ENCODE data around the gene PSD2.

Gene PSD2

DNA sequence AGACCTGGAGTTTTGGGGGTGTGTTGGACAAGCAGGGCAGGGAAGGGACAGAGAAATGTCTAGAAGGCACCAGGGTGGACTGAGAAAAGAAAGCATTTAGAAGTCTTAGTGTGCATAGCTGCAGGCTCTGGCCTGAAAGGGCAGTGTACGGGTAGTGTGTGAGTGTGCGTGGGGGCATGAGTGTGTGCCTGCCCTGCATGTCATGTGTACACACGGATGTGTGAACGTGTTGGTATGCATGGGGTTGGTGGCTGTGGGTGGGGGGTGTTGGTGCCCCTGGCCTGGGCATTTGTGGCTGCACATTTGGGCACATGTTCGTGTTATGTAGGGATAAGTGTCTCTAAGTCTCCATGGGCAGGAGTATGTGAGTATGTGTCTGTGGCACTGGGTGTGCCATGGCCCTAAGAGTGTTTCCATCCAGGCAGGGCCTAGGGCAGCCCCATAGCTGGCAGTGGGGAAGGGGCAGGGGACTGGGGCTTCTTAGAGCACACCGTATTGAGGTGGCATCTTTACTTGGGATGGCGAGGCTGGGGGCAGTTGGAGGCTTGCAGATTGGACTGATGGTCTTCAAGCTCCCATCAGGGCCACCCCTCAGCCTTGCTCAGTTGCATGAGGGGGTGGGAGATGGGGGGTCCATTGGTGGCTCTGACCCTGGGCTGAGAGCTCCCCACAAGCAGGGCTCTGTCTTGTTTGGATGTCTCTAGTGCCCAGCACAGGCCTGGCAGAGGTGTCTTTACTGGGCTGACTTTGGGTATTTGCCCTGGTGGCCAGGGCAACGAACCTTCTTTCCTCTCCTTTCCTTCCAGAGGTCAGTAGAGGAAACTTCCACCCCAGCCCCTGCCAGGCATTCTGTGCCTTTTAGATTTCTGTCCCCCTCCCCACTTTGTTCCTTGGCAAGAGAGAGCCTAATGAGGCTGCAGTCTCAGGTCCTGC, 15.0 kb downstream of the PSD2 start:
- no peak for DNase-seq (ENCODE audit: low read depth in 2 of 2)

- no peak for DNase-seq (ENCODE audit: low read depth in 2 of 2)
These were observed 15.6 kb downstream of the PSD2 start for GRCh38 chr5:139811274-139811607.

DNA sequence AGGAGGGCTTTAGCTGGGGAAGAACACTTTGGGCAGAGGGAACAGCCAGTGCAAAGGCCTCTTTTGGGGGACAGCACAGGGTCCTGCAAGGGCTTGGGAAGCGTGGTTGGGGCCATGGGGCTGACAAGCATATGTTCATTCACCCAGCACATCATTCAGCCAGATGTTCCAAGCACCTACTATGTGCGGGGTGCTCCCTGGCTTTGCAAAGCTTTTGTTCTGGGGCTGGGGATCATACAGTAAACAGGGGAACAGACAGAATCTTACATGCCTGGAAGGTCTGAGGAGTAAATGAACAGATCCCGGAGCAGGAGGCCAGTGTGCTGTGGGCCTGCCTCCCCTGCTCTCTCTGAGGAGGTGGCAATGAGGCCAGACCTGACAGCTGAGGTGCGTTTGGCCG, 16.7 kb downstream of the PSD2 start:
- no peak for DNase-seq (ENCODE audit: low read depth in 2 of 2)

GRCh38 chr5:139812836-139813805, 17.5 kb downstream of the PSD2 start:
- no peak for DNase-seq (ENCODE audit: low read depth in 2 of 2)

DNA sequence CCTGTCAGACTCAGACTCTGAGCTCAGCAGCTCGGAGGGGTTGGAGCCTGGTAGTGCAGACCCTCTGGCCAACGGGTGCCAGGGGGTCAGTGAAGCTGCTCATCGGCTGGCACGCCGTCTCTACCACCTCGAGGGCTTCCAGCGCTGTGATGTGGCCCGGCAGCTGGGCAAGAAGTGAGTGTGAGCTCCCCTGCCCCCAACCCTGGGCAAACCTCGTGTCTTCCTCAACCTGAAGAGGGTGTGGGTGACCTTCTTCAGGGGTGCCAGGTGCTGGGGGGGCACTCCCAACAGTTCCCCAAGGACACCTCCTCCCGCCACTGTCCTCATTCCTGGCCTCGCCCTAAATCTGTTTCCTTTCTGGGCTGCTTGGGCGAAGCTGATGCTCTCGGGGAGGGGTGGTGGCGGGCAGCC, 18.6 kb downstream of the PSD2 start:
- no peak for DNase-seq (ENCODE audit: low read depth in 2 of 2)

- no peak for DNase-seq (ENCODE audit: low read depth in 2 of 2)
These were observed 19.2 kb downstream of the PSD2 start for GRCh38 chr5:139814704-139815280.

GRCh38 chr5:139816566-139816965, 21.0 kb downstream of the PSD2 start:
- no peak for DNase-seq (ENCODE audit: low read depth in 2 of 2)

DNA sequence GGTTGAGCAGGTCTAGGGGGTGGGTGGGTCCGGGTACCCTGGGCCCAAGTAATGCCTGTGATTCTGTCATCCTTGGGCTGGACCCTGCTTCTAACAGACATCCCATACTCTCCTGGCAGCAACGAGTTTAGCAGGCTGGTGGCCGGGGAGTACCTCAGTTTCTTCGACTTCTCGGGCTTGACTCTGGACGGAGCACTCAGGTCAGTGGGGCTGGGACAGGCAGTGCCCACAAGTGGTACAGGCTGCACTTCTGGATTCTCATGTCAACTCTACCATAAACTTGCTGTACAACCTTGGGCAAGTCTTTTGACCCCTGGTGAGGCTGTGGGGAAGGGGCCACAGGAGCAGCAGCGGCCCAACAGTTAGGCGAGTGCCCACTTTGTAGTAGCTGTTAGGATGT, 21.8 kb downstream of the PSD2 start:
- no peak for DNase-seq (ENCODE audit: low read depth in 2 of 2)

- DNase-seq (ENCODE audit: low read depth in 2 of 2): no peak
These were observed 22.4 kb downstream of the PSD2 start for GRCh38 chr5:139817970-139818369.

DNA sequence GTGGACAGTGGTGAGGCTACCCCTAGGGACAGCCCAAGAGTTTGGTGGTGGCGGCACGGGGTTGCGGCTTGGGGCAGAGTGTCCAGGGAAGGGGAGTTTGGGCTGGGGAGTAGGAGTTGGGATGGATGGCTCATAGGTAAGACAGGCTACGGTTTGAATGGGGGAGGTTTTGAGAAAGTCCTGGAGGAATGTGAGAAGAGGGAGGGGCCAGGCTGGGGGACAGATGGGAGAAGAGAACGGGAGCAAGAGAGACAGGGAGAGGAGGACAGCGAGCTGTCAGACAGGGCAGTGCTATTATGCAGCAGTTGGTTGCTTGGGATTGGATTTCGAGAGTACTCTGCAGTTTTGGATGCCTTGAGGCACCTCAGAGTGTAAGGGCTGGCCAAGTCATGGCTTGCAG, 24.5 kb downstream of the PSD2 start:
- DNase-seq (ENCODE audit: low read depth in 2 of 2): no peak

- no peak for DNase-seq (ENCODE audit: low read depth in 2 of 2)
These were observed 25.0 kb downstream of the PSD2 start for GRCh38 chr5:139820606-139821005.

- no peak for DNase-seq (ENCODE audit: low read depth in 2 of 2)
These were observed 26.4 kb downstream of the PSD2 start for GRCh38 chr5:139821806-139822552.

GRCh38 chr5:139822553-139823425, 27.2 kb downstream of the PSD2 start:
- no peak for DNase-seq (ENCODE audit: low read depth in 2 of 2)

DNA sequence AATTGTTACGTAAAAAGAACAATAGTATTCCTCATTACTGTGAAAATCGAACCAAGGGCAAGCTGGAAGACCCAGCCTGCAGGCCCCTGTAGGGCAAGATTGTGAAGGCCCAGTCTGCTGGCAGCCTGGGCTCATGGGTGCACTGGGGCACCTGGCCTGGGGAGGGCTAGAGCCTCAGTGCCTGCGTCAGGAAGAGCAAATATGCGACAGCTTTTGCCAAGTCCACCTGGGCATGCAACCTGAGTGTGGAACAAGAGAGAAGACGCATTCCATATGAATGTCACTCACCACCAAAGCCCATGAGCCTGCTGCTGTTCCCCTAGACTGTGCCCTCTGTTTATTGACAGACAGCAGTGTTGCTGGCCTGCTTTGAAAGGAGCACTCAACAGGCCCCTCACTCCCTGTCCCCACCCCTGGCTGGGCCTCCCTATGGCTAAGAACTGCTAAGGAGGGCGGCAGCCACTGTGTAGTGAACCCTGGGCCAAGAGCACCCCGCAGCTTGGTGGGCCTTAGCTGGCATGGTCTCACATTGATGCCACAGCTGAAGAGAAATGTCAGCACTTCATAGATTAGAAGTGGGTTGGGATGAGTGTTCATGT, 28.2 kb downstream of the PSD2 start:
- no peak for DNase-seq (ENCODE audit: low read depth in 2 of 2)

GRCh38 chr5:139825690-139826089, 30.1 kb downstream of the PSD2 start:
- DNase-seq (ENCODE audit: low read depth in 2 of 2): no peak

DNA sequence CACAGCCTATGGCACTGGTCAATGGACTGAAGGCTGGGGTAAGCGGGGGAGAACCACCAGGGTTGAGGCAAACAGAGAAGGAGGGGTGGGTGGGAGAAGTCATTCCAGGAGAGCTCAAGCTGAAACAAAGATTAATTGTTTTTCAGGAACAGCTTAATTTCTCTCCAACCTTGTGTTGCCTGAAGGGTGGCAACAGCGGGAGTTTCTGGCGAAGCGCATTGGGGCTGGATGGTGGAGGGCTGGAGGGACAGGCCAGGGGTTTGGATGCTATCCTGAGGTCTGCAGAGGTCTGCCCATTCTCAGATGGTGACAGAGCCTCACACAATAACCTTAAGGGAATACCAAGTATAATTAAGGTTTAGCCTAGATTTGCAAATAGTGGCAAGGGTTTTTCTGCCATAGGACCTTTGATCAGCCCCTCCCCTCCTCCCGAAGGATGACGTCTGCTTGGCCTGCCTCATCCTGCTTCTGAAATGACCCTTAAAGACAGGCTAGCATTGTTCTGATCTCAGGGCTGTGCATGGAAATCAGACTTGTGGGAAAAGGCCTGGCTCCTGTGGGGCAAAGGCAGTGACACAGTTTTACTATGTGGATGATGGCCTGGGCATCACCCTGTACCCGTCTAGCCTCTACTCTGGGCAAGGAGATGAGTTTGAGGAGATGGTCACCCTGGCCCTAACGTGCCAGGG, 32.7 kb downstream of the PSD2 start:
- DNase-seq (ENCODE audit: low read depth in 2 of 2): no peak

DNA sequence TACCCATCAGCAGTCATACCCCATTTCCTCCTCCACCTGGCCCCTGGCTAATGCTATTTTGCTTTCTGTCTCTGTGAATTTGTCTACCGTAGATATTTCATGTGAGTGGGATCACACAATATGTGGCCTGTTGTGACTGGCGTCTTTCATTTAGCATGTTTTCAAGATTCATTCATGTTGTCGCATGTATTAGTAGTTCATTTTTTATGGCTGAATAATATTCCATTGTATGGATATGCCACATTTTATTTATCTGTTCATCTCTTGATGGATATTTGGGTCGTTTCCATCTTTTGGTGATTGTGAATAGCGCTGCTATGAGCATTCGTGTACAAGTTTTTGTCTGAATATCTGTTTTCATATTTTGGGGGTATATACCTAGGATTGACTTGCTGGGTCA, 33.9 kb downstream of the PSD2 start:
- DNase-seq (ENCODE audit: low read depth in 2 of 2): no peak

GRCh38 chr5:139831624-139832023, 36.0 kb downstream of the PSD2 start:
- no peak for DNase-seq (ENCODE audit: low read depth in 2 of 2)

DNA sequence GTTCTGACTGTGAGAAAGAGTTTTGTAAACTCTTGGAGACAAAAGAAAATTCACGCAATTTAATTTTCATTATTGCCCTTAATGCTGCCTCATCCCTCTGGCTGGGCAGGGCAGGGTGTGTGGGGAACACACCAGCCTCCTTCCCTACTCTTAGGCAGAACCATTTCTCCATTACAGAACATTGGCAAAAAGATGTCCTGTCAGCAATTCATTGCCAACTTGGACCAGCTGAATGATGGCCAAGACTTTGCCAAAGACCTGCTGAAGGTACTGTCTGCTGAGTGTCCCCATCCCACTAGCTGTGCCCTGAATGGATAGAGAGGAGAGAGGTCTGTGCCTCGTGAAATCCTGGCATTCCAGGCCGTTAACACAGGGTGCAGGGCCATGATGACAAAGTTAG, 37.9 kb downstream of the PSD2 start:
- no peak for DNase-seq (ENCODE audit: low read depth in 2 of 2)

DNA sequence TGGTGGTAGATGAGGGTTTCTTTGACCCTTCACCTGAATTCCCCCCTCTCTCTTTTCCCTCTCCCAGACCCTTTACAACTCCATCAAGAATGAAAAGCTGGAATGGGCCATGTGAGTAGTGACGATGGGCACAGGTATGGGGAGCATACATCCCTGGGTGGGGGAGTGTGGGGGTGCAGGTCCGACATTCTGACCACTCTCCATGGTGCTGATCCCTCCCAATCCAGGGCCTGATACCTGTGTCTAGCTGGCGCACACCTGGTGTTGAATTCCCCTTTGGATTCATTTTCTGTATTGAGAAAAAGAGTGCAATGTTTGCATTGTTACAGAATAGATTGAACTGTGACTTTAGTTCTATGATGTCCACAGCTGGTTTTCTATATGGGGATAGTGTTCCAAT, 40.0 kb downstream of the PSD2 start:
- no peak for DNase-seq (ENCODE audit: low read depth in 2 of 2)

Measured in stimulated activated CD4-positive, alpha-beta T cell treated with anti-CD3 and anti-CD28 coated beads, Interleukin-4, amount 100 ng/mL, for 48 hours (primary cell).